GM23338 (cell line): ENCODE data around the gene ERC1. TPM values are rescaled to one million over a fixed set of nuclear protein-coding genes. Genes with fewer than 3 reads are reported as not detected.
A peak's percentile ranks its signal among the peaks of the same experiment; 100 is the strongest.

ENCODE experiments used
- ATAC-seq: fragments of 200-7000 bp; cut with Tn5 transposase; 3 replicates; pipeline ENCODE4 v1.9.1; 2020
- DNase-seq: peaks from one replicate; pipeline ENCODE4 v3.0.0-alpha.2; 2015; ENCODE audit warnings: low spot score
- H2AFZ ChIP-seq: fragments of 200-600 bp; sonication (generic); 2 replicates; pipeline ENCODE4 v1.8.0; 2016; ENCODE audit warnings: antibody characterized with exemption, mild to moderate bottlenecking, moderate library complexity
- H3F3A ChIP-seq: fragments of 200-600 bp; sonication (generic); replicated peaks from 2 replicates; pipeline ENCODE4 v1.8.0; 2017; ENCODE audit warnings: antibody characterized with exemption, mixed run types, low read depth
- H3K27ac ChIP-seq: fragments of 200-600 bp; sonication (generic); 2 replicates; pipeline ENCODE4 v1.6.1; 2016; ENCODE audit warnings: low read depth
- H3K27me3 ChIP-seq: fragments of 200-600 bp; sonication (generic); 2 replicates; pipeline ENCODE4 v1.8.0; 2016; ENCODE audit warnings: mild to moderate bottlenecking, mixed run types, moderate library complexity; ENCODE audit not compliant: insufficient read depth
- H3K36me3 ChIP-seq: fragments of 200-600 bp; sonication (generic); 2 replicates; pipeline ENCODE4 v1.8.0; 2016; ENCODE audit warnings: mild to moderate bottlenecking; ENCODE audit not compliant: insufficient read depth
- H3K4me1 ChIP-seq: fragments of 200-600 bp; sonication (generic); 2 replicates; pipeline ENCODE4 v1.8.0; 2016; ENCODE audit warnings: mild to moderate bottlenecking, moderate library complexity; ENCODE audit not compliant: insufficient read depth
- H3K4me2 ChIP-seq: fragments of 200-600 bp; sonication (generic); 2 replicates; pipeline ENCODE4 v1.7.1; 2017; ENCODE audit warnings: mixed run types
- H3K4me3 ChIP-seq: fragments of 200-600 bp; sonication (generic); 2 replicates; pipeline ENCODE4 v1.6.1; 2016; ENCODE audit warnings: mixed run types
- H3K79me2 ChIP-seq: fragments of 200-600 bp; sonication (generic); replicated peaks from 2 replicates; pipeline ENCODE4 v1.8.0; 2017; ENCODE audit warnings: mild to moderate bottlenecking; ENCODE audit not compliant: insufficient read depth
- H3K9me2 ChIP-seq: fragments of 200-600 bp; sonication (generic); 2 replicates; pipeline ENCODE4 v1.8.0; 2017; ENCODE audit not compliant: insufficient read depth
- H4K20me1 ChIP-seq: fragments of 200-600 bp; sonication (generic); replicated peaks from 2 replicates; pipeline ENCODE4 v1.8.0; 2017; ENCODE audit warnings: mild to moderate bottlenecking; ENCODE audit not compliant: insufficient read depth
- H3K27ac Mint-ChIP-seq: 2 replicates; pipeline ENCODE4 v1.8.0; 2020; ENCODE audit warnings: inconsistent platforms, mild to moderate bottlenecking, moderate library complexity, mixed read lengths
- H3K27me3 Mint-ChIP-seq: 3 replicates; pipeline ENCODE4 v1.8.0; 2022; ENCODE audit warnings: low read depth, mild to moderate bottlenecking, moderate library complexity, mixed read lengths, inconsistent platforms; ENCODE audit not compliant: insufficient read depth, poor library complexity
- H3K36me3 Mint-ChIP-seq: 3 replicates; pipeline ENCODE4 v1.8.0; 2021; ENCODE audit warnings: low read depth, mild to moderate bottlenecking, inconsistent platforms, moderate library complexity, mixed read lengths
- H3K4me1 Mint-ChIP-seq: 3 replicates; pipeline ENCODE4 v1.8.0; 2020; ENCODE audit warnings: mild to moderate bottlenecking, inconsistent platforms, mixed read lengths
- H3K4me3 Mint-ChIP-seq: 3 replicates; pipeline ENCODE4 v1.8.0; 2021; ENCODE audit warnings: moderate library complexity, mild to moderate bottlenecking, inconsistent platforms, mixed read lengths
- H3K9me3 Mint-ChIP-seq: 3 replicates; pipeline ENCODE4 v1.8.0; 2020; ENCODE audit warnings: moderate library complexity, mild to moderate bottlenecking, inconsistent platforms, mixed read lengths
- ETS1 ChIP-seq: IDR thresholded peaks from 2 replicates; pipeline ENCODE4 v1.6.1; 2016; ENCODE audit warnings: antibody characterized with exemption
- JUNB ChIP-seq: IDR thresholded peaks from one replicate; pipeline ENCODE4 v1.6.1; 2016; ENCODE audit warnings: antibody characterized with exemption; ENCODE audit not compliant: unreplicated experiment
- POLR2AphosphoS5 ChIP-seq: IDR thresholded peaks from 2 replicates; pipeline ENCODE4 v1.6.1; 2016; ENCODE audit warnings: antibody characterized with exemption, low read depth
- ZNF331 ChIP-seq: fragments of 250-450 bp; sonication (Bioruptor Pico); IDR thresholded peaks from 2 replicates; pipeline ENCODE4 v1.5.0; 2020; ENCODE audit warnings: low read depth, mild to moderate bottlenecking, moderate library complexity
- ZNF462 ChIP-seq: fragments of 250-450 bp; sonication (Bioruptor Pico); IDR thresholded peaks from 2 replicates; pipeline ENCODE4 v1.5.0; 2020; ENCODE audit warnings: mild to moderate bottlenecking, moderate library complexity
- polyA plus RNA-seq: library from polyadenylated mRNA; unstranded; fragments of >200 nt; fragmentation: Nextera tagmentation; extraction: Ambion mirVana; gene quantifications from 2 replicates; pipeline ENCODE4 v1.2.1, GENCODE V29; 2016
- total RNA-seq: library from RNA; depleted of rRNA; stranded (reverse); fragments of >200 nt; shearing (Covaris generic); gene quantifications from 2 replicates; pipeline ENCODE4 v1.2.3, GENCODE V29; 2014

Gene ERC1
- total and polyA plus RNA-seq, 2 experiments from 2014 or later: 28.1 to 35.3 TPM

- no peak for ATAC-seq
Measured at GRCh38 chr12:1539135-1539534, 548.1 kb downstream of the ERC1 start.

GRCh38 chr12:1540690-1541089 lies 549.7 kb downstream of the ERC1 start:
- H3K4me3 Mint-ChIP-seq: no peak overlapping the region

More at GRCh38 chr12:1539135-1539534, 548.1 kb downstream of the ERC1 start:
- no peaks in the 10 kb centered on the region for H3K9me2 ChIP-seq
- H3K4me3 ChIP-seq: no peak overlapping the region
- H3K4me1 ChIP-seq: no peaks in the 10 kb centered on the region
- DNase-seq: no peak
- H4K20me1 ChIP-seq: no peaks in the 10 kb centered on the region
- no peak overlapping the region for H3K4me3 Mint-ChIP-seq
- no peak overlapping the region for H3K4me2 ChIP-seq
- H3K27me3 ChIP-seq: peaks cover 20% of the 10 kb centered on the region
- peaks cover 11% of the 10 kb centered on the region for H3K27me3 Mint-ChIP-seq
- no peak for TF ChIP-seq ETS1
- peaks cover 5% of the 10 kb centered on the region; the same call in 2 of the 3 replicates for H3K36me3 Mint-ChIP-seq
- no peaks in the 10 kb centered on the region for H3K36me3 ChIP-seq
- no peak overlapping the region for H3K27ac ChIP-seq
- H3K4me1 Mint-ChIP-seq: no peaks in the 10 kb centered on the region
- no peak overlapping the region for H3K27ac Mint-ChIP-seq
- no peaks in the 10 kb centered on the region for H3F3A ChIP-seq
- H3K79me2 ChIP-seq: no peaks in the 10 kb centered on the region
- H2AFZ ChIP-seq: 0 out of 2 replicates have a peak overlapping the region, but pooled peaks have one; percentile 18
- H3K9me3 Mint-ChIP-seq: peaks cover 6% of the 10 kb centered on the region; the same call in 1 of the 3 replicates

GRCh38 chr12:1542599-1542998 lies 551.6 kb downstream of the ERC1 start:
- no peak overlapping the region for H3K4me3 Mint-ChIP-seq
- H3K27ac ChIP-seq: no peak overlapping the region
- H3K4me3 ChIP-seq: no peak overlapping the region
- no peaks in the 10 kb centered on the region for H3K79me2 ChIP-seq
- H3K36me3 ChIP-seq: no peaks in the 10 kb centered on the region
- no peaks in the 10 kb centered on the region for H4K20me1 ChIP-seq
- no peak overlapping the region for H3K27ac Mint-ChIP-seq
- H3K27me3 ChIP-seq: no peaks in the 10 kb centered on the region
- H2AFZ ChIP-seq: no peak overlapping the region
- no peak overlapping the region for H3K4me2 ChIP-seq
- DNase-seq (no peak), ATAC-seq (no peak)
- H3F3A ChIP-seq: no peaks in the 10 kb centered on the region
- H3K4me1 ChIP-seq: no peaks in the 10 kb centered on the region
- H3K27me3 Mint-ChIP-seq: peaks cover 5% of the 10 kb centered on the region
- H3K9me2 ChIP-seq: no peaks in the 10 kb centered on the region
- peaks cover 4% of the 10 kb centered on the region; the same call in 1 of the 3 replicates for H3K4me1 Mint-ChIP-seq
- H3K9me3 Mint-ChIP-seq: peaks cover 6% of the 10 kb centered on the region; the same call in 1 of the 3 replicates
- H3K36me3 Mint-ChIP-seq: peaks cover 6% of the 10 kb centered on the region; the same call in 2 of the 3 replicates
- TF ChIP-seq ZNF331 (CRISPR knock-in tag) (no peak), ZNF462 (CRISPR knock-in tag) (no peak), ETS1 (no peak), JUNB (no peak)

More at GRCh38 chr12:1540690-1541089, 549.7 kb downstream of the ERC1 start:
- H3F3A ChIP-seq: no peaks in the 10 kb centered on the region
- no peaks in the 10 kb centered on the region for H3K36me3 ChIP-seq
- Mint-ChIP-seq H3K27me3 (peaks cover 7% of the 10 kb centered on the region), H3K27ac (no peak overlapping the region), H3K9me3 (peaks cover 6% of the 10 kb centered on the region; the same call in 1 of the 3 replicates), H3K4me1 (no peaks in the 10 kb centered on the region), H3K36me3 (peaks cover 6% of the 10 kb centered on the region; the same call in 2 of the 3 replicates)
- H3K27ac ChIP-seq: no peak overlapping the region
- ATAC-seq (no peak), DNase-seq (no peak)
- H3K9me2 ChIP-seq: no peaks in the 10 kb centered on the region
- no peak overlapping the region for H3K4me2 ChIP-seq
- H3K4me1 ChIP-seq: no peaks in the 10 kb centered on the region
- no peaks in the 10 kb centered on the region for H4K20me1 ChIP-seq
- no peak overlapping the region for H2AFZ ChIP-seq
- H3K27me3 ChIP-seq: peaks cover 4% of the 10 kb centered on the region; the same call in 1 of the 2 replicates
- no peak overlapping the region for H3K4me3 ChIP-seq
- no peaks in the 10 kb centered on the region for H3K79me2 ChIP-seq
- no peak for TF ChIP-seq POLR2AphosphoS5
